ENCODE results near the gene MRPL50. TPM values are rescaled to one million over a fixed set of nuclear protein-coding genes. Genes with fewer than 3 reads are reported as not detected.

Gene MRPL50
- total and polyA plus RNA-seq, 2 experiments from 2014 or later = 25.5 to 59.0 TPM

GRCh38 chr9:101435601-101436079 lies 37.2 kb upstream of the MRPL50 start, which contains the start of gene ALDOB:
TSS of gene ALDOB (minus strand) at chr9:101435774. CDS start at chr9:101430887, 4,887 bp downstream.
- Histone ChIP-seq H3K79me2 (replicated peaks; ENCODE audit: insufficient read depth) (no peaks in the 10 kb centered on the region), H3F3A (replicated peaks; ENCODE audit: low read depth) (no peaks in the 10 kb centered on the region), H2AFZ (no peak within 1 kb of the TSS), H3K27me3 (ENCODE audit: insufficient read depth) (no peaks in the 10 kb centered on the region), H3K27ac (ENCODE audit: low read depth) (no peak within 1 kb of the TSS), H4K20me1 (replicated peaks; ENCODE audit: insufficient read depth) (no peaks in the 10 kb centered on the region), H3K4me3 (no peak within 1 kb of the TSS), H3K9me2 (ENCODE audit: insufficient read depth) (no peaks in the 10 kb centered on the region; the same call in none of the 2 replicates), H3K36me3 (ENCODE audit: insufficient read depth) (no peaks in the 10 kb centered on the region), H3K4me2 (no peak within 1 kb of the TSS), H3K4me1 (ENCODE audit: insufficient read depth) (no peaks in the 10 kb centered on the region)
- TF ChIP-seq EZH2phosphoT487 (IDR thresholded peaks at IDR 0.05; ENCODE audit: unreplicated experiment) (no peak), CREB1 (CRISPR knock-in tag; IDR thresholded peaks at IDR 0.05; ENCODE audit: low read depth) (no peak), JUNB (IDR thresholded peaks at IDR 0.05; ENCODE audit: unreplicated experiment) (no peak), NANOG (IDR thresholded peaks at IDR 0.05; ENCODE audit: borderline replicate concordance) (no peak), ZNF462 (CRISPR knock-in tag; IDR thresholded peaks at IDR 0.05) (no peak), EZH2 (IDR thresholded peaks at IDR 0.05; ENCODE audit: low read depth, unreplicated experiment) (no peak), CTCF (conservative IDR thresholded peaks at IDR 0.05; ENCODE audit: low read depth in 2 of 2) (no peak), STAT1 (IDR thresholded peaks at IDR 0.05; ENCODE audit: unreplicated experiment) (no peak), POLR2AphosphoS5 (IDR thresholded peaks at IDR 0.05; ENCODE audit: low read depth) (no peak), REST (IDR thresholded peaks at IDR 0.05; ENCODE audit: unreplicated experiment) (no peak), ZNF331 (CRISPR knock-in tag; IDR thresholded peaks at IDR 0.05; ENCODE audit: low read depth) (no peak), ETS1 (IDR thresholded peaks at IDR 0.05) (no peak), ZNF114 (CRISPR knock-in tag; IDR thresholded peaks at IDR 0.05) (no peak)
- Mint-ChIP-seq H3K36me3 (ENCODE audit: low read depth) (no peaks in the 10 kb centered on the region), H3K4me1 (no peaks in the 10 kb centered on the region), H3K9me3 (no peaks in the 10 kb centered on the region), H3K27ac (no peak within 1 kb of the TSS), H3K4me3 (no peak within 1 kb of the TSS), H3K27me3 (ENCODE audit: insufficient read depth, low read depth, poor library complexity) (no peaks in the 10 kb centered on the region)
- no peak for ATAC-seq
- DNase-seq (ENCODE audit: low spot score) = no peak

Measured in GM23338 (cell line).